ENCODE measurements around the gene FGF14.

Gene FGF14

DNA sequence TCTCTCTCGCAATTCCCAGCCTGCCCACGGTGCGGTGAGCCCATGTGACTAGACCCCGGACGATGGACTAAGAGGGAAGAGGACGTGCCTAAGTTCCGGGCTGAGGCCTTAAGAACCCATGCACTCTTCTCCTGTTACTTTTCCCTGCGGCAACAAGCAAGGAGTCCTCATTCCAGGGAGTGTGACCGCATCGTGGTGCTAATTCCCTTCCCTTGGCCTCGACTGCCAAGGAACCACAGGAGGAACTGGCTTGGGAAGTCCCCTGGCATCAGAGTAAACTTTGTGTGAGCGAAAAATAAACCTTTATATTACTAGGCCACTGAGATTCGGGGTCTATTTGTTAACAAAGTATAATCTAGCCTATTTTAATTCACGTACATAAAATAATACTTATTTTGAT lies 34.0 kb downstream of the FGF14 start:
- DNase-seq (ENCODE audit: low spot score), result no peak
- no peak for FAIRE-seq

DNA sequence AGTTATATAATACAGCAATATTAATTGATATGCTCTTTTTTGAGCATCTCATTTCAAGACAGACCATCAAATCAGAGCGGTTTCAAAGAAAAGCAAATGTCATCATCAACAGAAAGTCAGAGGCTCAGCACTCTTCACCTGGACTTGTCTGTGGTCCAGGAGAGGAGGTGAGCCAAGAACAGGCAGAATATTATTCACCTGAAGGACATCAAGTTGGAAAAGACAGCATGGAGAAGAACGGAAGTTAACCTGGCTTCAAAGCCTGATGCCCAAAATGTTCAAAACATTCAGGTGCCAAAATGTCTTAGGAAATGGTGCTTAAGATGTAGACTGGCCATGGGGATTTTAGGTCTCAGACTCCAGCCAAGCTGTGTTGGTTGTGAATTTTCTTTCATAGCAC lies 40.7 kb downstream of the FGF14 start:
- DNase-seq (ENCODE audit: low spot score) (no peak), FAIRE-seq (no peak)

DNA sequence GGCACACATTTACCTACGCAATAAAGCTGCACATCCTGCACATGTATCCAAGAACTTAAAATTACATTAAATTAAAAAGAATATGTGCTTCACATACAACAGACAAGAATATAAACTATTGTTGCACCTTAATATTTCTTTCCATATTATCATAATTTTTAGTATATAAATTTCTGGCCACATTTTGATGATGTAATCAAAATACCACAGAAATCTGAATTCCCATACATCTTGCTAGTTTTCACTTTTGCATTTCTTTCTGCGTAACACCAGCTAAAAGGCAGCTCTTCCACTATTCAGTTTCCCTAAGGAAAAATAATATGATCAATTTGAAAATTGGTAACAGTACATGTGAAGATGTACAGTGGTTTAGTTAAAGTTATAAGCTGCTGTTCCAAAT lies 42.6 kb downstream of the FGF14 start:
- no peak for DNase-seq (ENCODE audit: low spot score)
- no peak for FAIRE-seq

DNA sequence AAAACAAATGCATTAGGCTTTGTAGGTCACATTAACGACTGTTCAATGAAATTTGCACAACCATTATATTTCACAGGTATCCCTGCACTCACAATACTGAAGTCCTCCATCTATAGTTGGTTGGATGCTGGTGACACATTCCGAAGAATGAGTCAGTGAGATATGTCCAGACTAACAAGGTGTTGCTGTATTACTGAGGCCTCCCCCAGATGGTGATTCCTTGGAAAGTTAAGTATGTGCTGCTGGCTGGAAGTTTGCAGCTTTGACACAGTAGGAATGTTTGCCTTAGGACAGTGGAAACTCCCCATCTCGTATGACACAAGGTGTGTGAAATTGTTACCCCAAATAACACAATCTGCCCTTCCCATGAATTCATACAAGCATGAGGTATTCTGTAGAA lies 46.6 kb downstream of the FGF14 start:
- FAIRE-seq (no peak), DNase-seq (ENCODE audit: low spot score) (no peak)

DNA sequence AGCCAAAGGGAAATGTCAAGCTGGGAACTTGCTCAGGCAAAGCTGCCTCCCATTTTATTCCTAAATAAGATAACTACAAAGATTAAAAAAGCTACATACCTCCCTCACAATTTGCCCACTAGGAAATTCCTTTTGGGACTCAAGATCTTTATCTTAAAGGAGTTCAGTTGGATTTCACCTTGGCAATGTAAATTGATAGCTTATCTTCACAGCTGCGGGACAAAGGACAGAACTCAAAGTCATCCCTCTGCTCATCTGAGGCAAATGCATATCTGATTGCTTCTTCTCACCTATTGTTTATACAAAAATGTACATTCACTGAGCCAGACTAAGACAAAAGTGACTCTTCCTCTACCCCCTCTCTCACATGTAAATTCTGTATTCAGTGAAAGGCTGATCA lies 47.8 kb downstream of the FGF14 start:
- DNase-seq (ENCODE audit: low spot score) (no peak), FAIRE-seq (no peak)

DNA sequence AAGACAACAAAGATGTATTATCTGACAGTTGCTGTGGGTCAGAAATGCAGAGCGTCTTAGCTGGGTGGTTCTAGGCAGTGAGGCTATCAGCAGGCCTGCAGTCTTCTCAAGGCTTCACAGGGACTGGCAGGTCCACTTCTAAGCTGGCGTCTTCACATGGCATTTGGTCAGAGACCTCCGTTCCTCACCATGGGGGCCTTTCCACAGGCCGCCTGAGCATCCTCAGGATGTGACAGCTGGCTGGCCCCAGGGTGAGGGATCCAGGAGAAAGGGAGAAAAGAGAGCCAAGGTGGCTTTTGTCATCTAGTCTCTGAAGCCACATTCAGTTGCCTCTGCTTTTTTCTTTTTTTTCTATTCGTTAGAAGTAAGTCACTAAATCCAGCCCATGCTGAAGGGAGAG lies 50.3 kb downstream of the FGF14 start:
- DNase-seq (ENCODE audit: low spot score) (no peak), FAIRE-seq (no peak)

DNA sequence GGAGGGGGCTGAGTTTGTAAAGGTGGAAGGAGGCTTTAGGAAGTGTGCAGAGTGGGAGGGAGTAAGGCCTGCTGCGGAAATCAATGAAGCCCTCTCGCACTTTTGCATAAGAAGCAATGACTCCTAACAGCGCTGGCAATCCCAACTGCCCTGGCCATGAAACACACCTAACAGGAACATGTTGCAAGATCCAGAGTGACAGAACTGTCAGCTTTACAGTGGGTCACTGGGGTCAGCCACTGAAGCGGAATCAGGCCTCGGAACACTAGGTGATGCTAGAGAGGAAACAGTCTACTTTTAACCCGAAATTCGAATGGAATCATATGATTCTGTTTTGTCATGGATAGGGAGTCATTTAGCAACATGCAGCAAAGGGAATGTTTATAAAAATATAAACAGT lies 54.4 kb downstream of the FGF14 start:
- DNase-seq (ENCODE audit: low spot score) (no peak), FAIRE-seq (no peak)

DNA sequence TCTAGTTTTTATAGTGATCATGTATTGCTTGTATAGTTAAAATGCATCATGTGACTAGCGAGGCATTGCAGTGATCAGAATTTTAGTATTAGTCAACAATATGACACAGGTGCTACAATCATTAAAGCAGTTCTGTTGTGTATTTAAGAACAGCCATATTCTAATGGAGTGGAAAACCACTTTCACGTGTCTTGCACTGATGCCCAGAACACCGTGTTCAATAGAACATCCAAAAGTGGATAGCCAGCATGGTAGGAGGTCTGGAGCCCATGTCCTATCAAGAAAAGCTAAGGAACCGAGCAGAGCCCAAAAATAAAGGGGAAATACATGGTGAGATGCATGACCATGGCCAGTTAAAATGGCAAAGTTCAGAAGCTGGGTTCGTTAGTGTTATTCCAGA lies 55.1 kb downstream of the FGF14 start:
- no peak for FAIRE-seq
- no peak for DNase-seq (ENCODE audit: low spot score)

DNA sequence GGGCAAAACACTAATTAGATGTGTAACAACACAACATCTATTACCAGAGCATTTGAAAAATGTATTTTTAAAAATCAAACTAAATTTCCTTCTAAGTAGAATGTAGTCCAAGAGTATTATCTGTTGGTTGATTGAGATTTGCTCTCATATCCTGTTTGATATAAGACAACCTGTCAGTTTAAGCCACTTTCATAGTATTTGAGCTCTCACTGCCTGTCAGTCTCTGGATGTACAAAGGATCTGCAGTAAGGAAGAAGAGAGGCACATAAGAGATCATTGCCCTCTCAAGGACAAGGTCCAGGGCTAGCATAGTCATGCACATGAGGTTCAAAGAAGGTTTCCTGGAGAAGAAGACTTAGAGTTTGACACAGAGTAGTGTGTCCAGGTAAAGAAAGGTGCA lies 57.4 kb downstream of the FGF14 start:
- FAIRE-seq (no peak), DNase-seq (ENCODE audit: low spot score) (no peak)

DNA sequence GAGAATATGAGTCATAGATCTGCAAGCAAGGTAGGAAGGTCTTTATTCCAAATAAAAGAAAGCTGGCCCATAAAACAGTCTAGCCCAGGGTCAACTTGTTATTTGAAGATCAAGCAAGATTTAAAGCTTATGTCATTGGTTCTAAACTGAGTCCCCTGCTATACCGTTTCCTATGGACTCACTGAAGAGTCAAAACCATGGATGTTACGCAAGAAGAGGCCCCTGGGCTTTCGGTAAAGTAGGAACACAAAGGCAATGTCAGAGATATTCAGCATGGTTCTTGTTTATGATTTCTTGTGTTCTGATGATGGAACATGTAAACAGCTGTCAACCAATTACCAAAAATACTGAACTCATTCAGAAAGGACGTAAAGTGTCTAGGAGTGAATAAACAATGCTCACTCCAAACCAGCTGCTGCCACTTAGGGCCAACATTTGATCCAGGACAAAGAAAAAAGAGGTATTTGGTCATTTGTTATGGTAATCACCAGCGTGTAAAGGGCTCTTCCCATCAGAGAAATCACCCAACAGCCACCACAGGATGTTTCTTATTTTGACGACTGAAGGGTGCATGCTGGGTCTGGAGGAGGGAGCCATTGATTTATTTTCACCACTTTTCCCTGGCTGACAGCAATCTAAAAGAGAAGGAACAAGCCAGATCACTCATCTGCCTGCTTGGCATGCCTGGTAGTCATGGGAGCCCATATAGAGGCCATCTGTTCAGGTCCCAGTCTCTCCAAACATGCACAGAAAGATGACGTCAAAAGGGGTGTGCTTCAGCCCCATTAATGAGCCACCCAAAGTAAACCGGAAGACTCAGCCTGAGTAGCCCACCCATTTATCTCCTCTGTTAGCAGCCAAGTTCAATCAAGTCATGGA lies 68.3 kb downstream of the FGF14 start:
- DNase-seq (ENCODE audit: low spot score) (no peak), FAIRE-seq (no peak)

DNA sequence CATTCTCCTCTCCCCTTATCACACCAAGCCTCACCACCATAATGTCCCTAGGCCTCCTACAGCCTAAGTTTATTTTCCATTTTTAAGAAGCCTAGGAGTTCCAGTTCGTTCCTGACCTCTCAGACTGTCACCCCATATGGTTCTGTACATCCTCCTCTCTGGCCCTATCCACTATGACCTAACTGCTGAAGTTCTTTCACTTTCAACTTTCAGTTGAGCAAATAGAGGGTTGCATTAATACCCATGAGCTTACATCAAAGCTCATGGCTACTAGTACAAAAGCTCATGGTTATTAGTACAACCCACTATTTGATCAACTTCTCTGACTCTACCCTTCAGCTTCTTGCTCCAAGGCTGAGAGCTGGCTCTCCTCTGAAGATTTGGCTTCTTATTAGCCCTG lies 72.9 kb downstream of the FGF14 start:
- DNase-seq (ENCODE audit: low spot score) (no peak), FAIRE-seq (no peak)

DNA sequence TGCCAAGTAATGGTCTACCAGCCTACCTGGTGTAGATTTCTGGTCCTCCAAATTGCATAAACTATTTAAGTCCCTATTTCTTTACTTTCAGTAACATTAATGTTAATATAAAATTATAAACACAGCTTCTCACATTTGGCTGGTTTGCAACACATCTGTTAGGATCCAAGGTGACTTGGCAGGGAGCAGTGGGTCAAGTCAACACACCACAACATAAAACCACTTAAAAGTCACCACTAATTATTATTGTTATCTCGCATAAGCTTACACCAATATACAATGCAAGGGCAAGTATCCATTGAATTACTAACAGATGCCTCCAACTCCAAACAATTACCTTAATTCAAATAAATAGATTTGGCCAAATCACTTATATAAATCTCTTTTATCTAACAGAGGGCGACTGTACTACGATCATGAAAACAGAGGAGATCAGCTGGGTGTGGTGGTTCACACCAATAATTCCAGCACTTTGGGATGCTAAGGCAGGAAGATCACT lies 74.7 kb downstream of the FGF14 start:
- FAIRE-seq (no peak), DNase-seq (ENCODE audit: low spot score) (no peak)

DNA sequence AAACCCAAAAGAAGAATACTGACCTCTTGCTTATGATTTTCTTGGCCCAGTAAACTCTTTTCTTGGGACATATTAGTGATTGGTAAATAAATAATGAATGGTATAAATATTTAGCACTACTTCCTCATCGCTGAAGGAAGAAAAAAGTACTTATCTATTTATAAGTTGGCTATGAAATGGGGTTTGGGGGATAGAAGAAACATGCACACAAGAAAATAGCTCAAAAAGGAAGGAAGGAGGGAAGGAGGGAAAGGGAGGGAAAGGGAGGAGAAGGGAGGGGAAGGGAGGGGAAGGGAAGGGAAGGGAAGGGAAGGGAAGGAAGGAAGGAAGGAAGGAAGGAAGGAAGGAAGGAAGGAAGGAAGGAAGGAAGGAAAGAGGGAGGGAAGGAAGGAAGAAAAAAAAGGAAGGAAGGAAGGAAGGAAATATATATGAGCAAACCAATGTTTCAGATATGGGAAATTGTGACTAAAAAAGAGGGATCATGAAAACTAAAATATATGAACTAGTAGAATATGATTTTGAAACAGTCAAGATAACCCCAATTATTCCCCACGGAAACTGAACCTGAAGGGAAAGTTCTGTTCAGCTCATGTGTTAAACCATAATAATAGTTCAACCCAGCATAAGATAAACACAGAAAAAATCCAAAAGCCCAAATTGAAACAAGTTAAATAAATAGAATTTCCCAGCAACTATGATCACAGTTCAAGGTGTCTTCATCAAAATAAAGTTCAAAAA lies 75.3 kb downstream of the FGF14 start:
- DNase-seq (ENCODE audit: low spot score) (no peak), FAIRE-seq (no peak)

DNA sequence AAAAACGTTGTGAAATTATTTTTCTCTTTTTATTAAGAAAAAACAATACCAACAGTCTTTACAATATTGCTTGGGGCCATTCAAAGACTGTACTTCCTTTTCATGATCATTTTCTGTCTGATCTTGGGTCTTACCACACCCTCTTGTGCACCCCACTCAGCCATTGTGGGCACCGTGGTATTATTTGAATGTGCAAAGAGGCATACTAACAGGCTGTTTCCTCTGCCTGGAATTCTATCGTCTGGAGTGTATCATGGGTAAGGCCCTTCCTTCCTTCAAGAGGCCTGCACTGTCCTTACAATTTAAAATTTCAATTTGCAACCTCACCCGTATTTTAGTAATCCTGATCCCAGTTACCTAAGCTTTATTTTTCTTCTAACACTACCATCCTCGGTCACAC lies 76.5 kb downstream of the FGF14 start:
- no peak for DNase-seq (ENCODE audit: low spot score)
- FAIRE-seq, result no peak

DNA sequence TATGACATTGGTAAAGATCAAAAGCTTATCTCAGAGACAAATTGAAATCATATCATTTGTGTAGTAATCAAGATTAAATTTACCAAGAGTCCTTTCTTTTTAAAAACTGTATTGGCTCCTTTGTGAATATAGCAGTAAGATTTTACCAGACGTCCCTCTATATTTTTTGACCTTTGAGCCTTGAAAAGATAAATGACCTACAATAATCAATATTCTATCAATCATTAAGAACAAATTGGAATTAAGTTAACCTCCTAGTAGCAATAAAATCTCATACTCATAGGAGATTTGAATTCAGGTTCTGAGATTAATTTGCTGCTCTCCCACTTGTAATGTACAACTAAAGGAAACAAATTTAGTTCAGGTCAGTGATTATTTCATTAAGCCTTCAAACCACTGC lies 78.3 kb downstream of the FGF14 start:
- FAIRE-seq, result no peak
- no peak for DNase-seq (ENCODE audit: low spot score)

DNA sequence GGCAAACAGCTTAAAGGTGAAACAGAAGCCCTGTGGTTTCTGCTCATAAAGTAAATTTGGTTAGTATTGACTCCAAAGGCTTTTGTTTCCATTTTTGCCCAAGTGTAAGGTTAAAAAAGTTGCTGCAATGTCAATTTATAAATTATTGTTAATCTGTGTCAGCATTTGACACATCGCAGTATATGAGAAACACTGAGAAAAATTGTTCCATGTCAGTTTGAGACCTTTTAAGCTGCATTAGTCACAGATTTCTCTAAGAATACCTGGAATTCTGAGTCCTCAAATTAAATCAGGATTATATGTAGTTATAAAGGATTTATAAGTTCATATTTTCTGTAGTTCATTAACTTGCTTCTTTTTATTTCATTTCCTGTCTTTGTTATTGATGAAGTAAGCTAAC lies 78.8 kb downstream of the FGF14 start:
- DNase-seq (ENCODE audit: low spot score), result no peak
- no peak for FAIRE-seq

DNA sequence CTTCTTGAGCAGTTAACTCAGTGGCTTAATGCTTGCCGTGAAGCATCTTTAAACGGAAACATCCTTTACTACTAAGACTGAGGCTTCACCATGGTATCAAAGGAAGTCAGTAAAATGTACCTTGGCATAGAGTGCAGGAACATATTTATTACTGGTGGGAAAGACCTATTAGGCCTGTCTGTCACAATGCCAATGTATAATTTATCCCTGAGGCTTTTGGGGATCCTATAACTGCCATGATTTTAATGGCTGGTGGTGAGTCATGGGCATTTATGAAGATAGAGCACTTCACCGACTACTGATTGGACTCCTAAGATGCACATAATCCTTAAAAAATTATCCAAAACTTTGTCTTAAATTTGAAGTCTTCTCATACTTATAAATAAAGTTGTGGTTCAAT lies 79.6 kb downstream of the FGF14 start:
- DNase-seq (ENCODE audit: low spot score) (no peak), FAIRE-seq (no peak)

DNA sequence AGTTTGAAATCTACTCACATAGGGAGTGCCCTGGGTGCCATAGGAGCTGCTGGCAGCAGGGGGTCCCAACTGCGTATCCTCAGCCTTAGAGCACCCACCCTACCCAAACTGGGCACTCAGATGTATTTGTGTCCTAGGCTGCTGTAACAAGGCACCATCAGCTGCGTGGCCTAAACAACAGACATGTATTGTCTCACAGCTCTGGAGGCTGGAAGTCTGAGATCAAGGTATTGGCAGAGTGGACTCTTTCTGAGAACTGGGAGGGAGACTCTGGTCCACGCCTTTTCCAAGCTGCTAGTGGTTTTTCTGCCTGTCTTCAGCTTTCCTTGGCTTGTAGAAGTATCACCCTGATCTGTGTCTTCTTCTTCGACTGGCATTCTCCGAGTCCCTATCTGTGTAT lies 83.6 kb downstream of the FGF14 start:
- FAIRE-seq (no peak), DNase-seq (ENCODE audit: low spot score) (no peak)

DNA sequence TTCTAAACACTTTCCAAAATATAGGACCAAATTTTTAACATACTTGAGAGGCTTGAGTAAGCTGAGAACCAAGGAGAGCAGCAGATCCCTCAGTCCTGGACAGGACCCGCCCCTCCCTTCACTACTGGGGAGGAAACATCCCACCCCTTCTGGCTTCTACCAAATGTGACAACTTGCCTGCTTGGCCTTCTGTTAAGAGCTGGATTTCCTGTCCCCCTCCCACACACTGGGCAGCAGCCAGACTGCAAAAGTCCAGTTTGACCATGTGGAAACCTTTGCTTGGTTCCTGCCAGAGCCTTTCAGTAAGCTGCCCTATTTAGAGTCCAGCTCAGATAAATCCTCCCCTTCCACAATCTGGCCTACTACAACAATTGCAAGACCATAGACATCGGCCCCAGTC lies 84.3 kb downstream of the FGF14 start:
- DNase-seq (ENCODE audit: low spot score) (no peak), FAIRE-seq (no peak)

DNA sequence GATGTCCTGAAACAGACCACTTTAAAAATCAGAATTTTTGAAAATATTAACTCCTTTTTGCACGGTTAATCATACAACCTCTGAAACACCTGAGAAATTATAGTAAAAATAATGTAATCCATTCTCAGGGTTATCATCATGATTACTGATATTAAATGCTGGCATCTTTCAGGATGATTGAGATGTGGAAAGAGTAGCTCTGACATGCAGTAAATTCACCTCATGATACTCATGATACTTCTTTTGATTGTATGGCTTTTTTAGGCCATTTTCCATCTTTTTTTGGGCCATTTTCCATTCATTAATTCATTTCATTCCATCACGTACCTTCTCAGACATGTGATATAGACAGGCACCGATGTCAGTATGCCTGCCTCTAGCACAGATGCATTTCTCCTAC lies 85.1 kb downstream of the FGF14 start:
- FAIRE-seq, result no peak

DNA sequence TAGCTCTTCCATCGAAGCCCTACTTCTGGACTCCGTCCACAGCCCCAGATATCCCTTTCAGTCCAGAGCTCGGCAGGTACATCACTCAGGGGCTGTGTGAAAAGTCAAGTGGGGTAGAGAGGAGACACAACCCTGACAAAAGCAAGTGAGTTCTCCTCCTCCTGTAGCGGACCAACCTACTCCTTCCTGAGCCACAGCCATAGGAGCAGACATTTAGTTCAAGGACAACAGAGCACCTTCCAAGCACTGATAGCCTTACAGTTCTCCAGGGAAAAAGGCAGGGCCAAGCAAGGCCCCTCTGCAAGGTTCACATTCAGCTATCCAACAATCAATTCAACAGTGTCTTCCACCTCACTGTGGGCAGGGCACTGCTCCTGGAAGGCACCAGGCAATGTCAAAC lies 89.0 kb downstream of the FGF14 start:
- FAIRE-seq (no peak), DNase-seq (ENCODE audit: low spot score) (no peak)

More for the DNA sequence above, 85.1 kb downstream of the FGF14 start:
- no peak for DNase-seq (ENCODE audit: low spot score)

DNA sequence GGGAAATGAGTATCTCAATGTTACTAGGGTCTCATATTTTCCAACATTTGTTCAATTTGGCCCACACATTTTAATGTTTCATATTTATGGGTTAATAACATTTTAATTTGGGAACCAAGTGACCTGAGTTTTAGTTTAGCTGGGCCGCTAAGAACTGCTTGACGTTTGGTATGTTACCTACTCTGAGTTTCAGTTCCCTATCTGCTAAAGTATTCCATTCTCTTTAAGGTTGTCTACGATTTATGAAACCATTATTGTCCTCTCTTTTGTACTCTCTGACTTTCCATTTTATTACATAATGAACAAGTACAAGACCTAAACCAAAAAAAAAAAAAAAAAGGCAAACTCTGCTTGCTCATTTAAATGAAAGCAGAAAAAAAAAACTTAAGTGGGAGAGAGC lies 89.9 kb downstream of the FGF14 start:
- FAIRE-seq, result no peak
- no peak for DNase-seq (ENCODE audit: low spot score)

DNA sequence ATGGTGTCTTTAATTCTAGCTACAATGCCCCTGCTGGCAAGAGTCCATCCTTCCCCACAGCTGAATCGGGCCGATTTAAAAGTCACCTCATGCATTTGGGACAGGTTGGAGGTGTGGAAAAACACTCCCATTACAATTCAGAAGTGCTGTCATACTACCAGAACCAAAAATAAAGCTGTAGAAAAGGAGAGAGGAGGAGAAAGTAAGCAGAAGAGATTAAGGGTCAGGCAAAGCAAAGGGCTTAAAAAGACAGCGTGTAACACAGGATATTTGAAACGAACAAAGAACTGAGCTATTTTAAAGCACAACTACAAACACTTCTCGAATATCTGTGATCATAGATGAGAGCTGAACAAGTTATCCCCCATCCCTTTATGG lies 90.4 kb downstream of the FGF14 start:
- DNase-seq (ENCODE audit: low spot score), result no peak
- FAIRE-seq, result no peak
